ENCODE results near the gene MINDY3. TPM values are rescaled to one million over a fixed set of nuclear protein-coding genes. Genes with fewer than 3 reads are reported as not detected.

The MINDY3 gene
- total RNA-seq, 4 donors from 2014 or later, result 32.8 to 44.2 (median 38.2) TPM

DNA sequence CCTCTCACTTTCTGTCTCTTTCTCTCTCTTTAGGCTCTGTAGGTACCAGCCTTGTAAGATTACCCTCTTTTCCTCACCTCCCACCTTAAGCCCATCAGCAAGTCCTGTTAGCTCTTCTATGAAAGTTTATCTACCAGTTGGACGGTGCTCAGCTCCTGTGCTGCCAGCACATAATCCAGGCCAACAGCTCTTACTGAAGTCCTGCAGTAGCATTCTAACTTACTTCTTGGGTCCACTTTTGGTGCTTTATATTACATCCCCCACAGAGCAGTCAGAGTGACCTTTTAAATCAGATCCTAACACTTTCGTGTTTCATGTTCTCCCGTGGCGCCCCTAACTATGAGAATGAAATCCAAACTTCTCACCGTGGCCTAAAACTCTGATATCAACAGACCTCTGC is 101.7 kb downstream of the MINDY3 start:
- intact Hi-C loops (cut with DNase I), result no loop called here
- no peak for DNase-seq
- Histone ChIP-seq H3K27ac (no peak overlapping the region), H3K27me3 (no peaks in the 10 kb centered on the region), H3K4me1 (no peaks in the 10 kb centered on the region), H3K4me3 (replicated peaks in 1 of 3) (no peak overlapping the region), H3K36me3 (no peaks in the 10 kb centered on the region), H3K9me3 (no peaks in the 10 kb centered on the region)
- 76 to 84% methylated on average over 5 of the region's 5 CpGs for WGBS, 2 donors
- TF ChIP-seq POLR2A (IDR thresholded peaks at IDR 0.05), result no peak
- TF ChIP-seq, protein P1, sequence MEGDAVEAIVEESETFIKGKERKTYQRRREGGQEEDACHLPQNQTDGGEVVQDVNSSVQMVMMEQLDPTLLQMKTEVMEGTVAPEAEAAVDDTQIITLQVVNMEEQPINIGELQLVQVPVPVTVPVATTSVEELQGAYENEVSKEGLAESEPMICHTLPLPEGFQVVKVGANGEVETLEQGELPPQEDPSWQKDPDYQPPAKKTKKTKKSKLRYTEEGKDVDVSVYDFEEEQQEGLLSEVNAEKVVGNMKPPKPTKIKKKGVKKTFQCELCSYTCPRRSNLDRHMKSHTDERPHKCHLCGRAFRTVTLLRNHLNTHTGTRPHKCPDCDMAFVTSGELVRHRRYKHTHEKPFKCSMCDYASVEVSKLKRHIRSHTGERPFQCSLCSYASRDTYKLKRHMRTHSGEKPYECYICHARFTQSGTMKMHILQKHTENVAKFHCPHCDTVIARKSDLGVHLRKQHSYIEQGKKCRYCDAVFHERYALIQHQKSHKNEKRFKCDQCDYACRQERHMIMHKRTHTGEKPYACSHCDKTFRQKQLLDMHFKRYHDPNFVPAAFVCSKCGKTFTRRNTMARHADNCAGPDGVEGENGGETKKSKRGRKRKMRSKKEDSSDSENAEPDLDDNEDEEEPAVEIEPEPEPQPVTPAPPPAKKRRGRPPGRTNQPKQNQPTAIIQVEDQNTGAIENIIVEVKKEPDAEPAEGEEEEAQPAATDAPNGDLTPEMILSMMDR (IDR thresholded peaks at IDR 0.05), result no peak

DNA sequence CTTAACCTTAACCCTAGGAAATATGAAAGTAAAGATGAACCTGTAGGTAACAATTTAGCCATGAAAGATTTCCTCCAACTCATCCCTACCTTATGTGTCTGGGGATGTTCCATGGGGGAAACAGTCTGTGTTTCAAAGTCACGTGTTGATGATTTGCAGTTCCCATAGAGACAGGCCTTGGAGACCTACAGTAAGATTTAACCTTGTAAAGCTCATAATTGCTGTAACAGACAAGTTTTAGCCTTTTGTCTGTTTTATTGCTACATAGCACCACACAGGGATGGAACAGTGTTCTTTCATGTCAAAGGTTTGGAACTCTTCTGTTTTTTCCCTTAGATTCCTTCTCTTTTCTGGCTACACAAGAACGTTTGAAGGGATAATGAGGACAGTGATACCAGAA is 105.4 kb downstream of the MINDY3 start:
- Histone ChIP-seq H3K36me3 (no peaks in the 10 kb centered on the region), H3K27me3 (no peaks in the 10 kb centered on the region), H3K27ac (no peak overlapping the region), H3K4me3 (replicated peaks in 1 of 3) (no peak overlapping the region), H3K4me1 (no peaks in the 10 kb centered on the region), H3K9me3 (no peaks in the 10 kb centered on the region)
- WGBS, 2 donors, result 35 to 40% methylated on average over 2 of the region's 2 CpGs
- no peak for DNase-seq
- intact Hi-C loops (cut with DNase I), result no loop called here
- TF ChIP-seq POLR2A (IDR thresholded peaks at IDR 0.05), result no peak
- TF ChIP-seq, protein P1 (IDR thresholded peaks at IDR 0.05), result no peak

DNA sequence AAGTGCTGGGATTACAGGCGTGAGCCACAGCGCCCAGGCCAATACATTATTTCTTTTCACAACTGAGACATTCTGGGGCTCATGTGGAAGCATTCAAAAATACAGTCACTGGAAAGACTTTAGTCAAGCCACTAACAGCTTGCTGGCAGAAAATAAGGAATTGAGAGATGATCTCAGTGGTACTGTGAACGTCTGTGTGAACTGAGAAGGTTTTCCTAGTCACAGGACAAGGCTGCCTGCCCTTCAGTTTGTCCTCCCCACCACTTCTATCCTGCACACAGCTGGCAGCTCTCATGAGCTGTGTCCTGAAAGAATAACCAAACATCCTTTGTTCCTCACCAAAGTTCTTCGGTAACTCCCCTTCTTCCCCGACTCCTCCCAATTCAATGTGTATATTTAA is 109.3 kb downstream of the MINDY3 start:
- no peak overlapping the region for H3K4me3 ChIP-seq (replicated peaks in 1 of 3)
- no peaks in the 10 kb centered on the region for H3K36me3 ChIP-seq
- TF ChIP-seq, protein P1 (IDR thresholded peaks at IDR 0.05), result no peak
- TF ChIP-seq POLR2A (IDR thresholded peaks at IDR 0.05), result no peak
- WGBS, 2 donors, result 76 to 80% methylated on average over 5 of the region's 5 CpGs
- DNase-seq, result no peak
- H3K4me1 ChIP-seq, result no peaks in the 10 kb centered on the region
- no peaks in the 10 kb centered on the region for H3K9me3 ChIP-seq
- intact Hi-C loops (cut with DNase I), result no loop called here
- no peaks in the 10 kb centered on the region for H3K27me3 ChIP-seq
- H3K27ac ChIP-seq, result no peak overlapping the region

DNA sequence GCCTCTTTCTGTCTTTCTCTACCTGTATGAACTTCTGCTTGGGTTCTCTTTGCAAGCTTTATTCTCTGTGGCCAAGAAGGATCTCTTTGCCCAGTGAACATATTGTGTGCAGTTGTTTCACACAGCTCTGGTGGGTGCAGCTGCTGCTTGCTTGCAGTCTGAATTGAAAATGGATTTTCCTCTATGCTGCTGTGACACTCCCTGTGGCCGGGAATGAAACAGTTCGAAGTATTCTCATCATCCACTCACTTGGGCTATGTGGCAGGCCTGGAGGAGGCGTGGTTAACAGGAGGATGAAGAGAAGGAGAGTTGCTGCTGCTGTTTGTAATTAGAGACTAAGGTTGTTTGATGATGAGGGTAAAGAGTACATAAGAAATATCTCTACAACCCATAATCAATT is 112.2 kb downstream of the MINDY3 start:
- no peak for DNase-seq
- intact Hi-C loops (cut with DNase I), result no loop called here
- H3K9me3 ChIP-seq, result no peaks in the 10 kb centered on the region
- no peaks in the 10 kb centered on the region for H3K36me3 ChIP-seq
- no peaks in the 10 kb centered on the region for H3K27me3 ChIP-seq
- 48 to 51% methylated on average over 3 of the region's 3 CpGs for WGBS, 2 donors
- no peak overlapping the region for H3K4me3 ChIP-seq (replicated peaks in 1 of 3)
- H3K27ac ChIP-seq, result no peak overlapping the region
- no peak for TF ChIP-seq POLR2A (IDR thresholded peaks at IDR 0.05)
- TF ChIP-seq, protein P1 (IDR thresholded peaks at IDR 0.05), result no peak
- H3K4me1 ChIP-seq, result no peaks in the 10 kb centered on the region

DNA sequence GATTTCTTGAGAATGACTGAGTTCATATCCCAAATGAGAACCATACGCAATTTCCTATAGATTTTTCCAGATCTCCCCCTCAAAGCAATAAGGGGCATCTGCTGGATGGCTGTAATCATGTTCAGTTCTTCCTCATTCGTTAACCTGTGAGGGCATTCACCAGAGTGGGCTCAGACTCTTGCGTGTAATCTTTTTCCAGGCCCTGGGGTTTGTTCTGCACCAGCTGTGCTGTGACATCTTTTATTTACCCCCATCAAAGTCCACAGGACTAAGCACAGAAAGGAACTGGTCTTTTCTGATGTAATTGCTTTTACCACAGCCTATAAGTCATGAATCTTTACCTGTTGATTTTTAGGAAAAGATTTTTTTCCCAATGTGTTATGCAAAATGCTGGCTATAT is 112.7 kb downstream of the MINDY3 start:
- TF ChIP-seq, protein P1 (IDR thresholded peaks at IDR 0.05), result no peak
- TF ChIP-seq POLR2A (IDR thresholded peaks at IDR 0.05), result no peak
- Histone ChIP-seq H3K4me3 (replicated peaks in 1 of 3) (no peak overlapping the region), H3K4me1 (no peaks in the 10 kb centered on the region), H3K9me3 (no peaks in the 10 kb centered on the region), H3K27me3 (no peaks in the 10 kb centered on the region), H3K27ac (no peak overlapping the region), H3K36me3 (no peaks in the 10 kb centered on the region)
- no peak for DNase-seq
- 78 to 79% methylated on average over 3 of the region's 3 CpGs for WGBS, 2 donors
- intact Hi-C loops (cut with DNase I), result no loop called here
